Stimulated activated CD8-positive, alpha-beta memory T cell treated with anti-CD3 and anti-CD28 coated beads, Interleukin-15, amount 100 ng/mL, for 48 hours (primary cell): ENCODE data around the gene TBKBP1.
A peak's percentile ranks its signal among the peaks of the same experiment; 100 is the strongest.
"Not testable (repeated sequence)": the region's sequence is repeated elsewhere in the genome, so short reads cannot be mapped to it uniquely, and the experiment has no call there.

Source experiments
- DNase-seq, 2 donors: peaks; one replicate each; pipeline ENCODE4 v3.0.0-alpha.2; 2020; ENCODE audit warnings: low read depth in 2 of 2

Gene TBKBP1

GRCh38 chr17:47731396-47731795 lies 37.4 kb downstream of the TBKBP1 start:
- no peak for DNase-seq

- DNase-seq, result no peak
Observed at GRCh38 chr17:47732399-47733046, 38.6 kb downstream of the TBKBP1 start.

GRCh38 chr17:47733047-47733673 lies 39.2 kb downstream of the TBKBP1 start, which contains the start of gene TBX21:
TSS of gene TBX21 (plus strand) at chr17:47733236. CDS start at chr17:47733455, 219 bp downstream.
- DNase-seq, result peak; percentile 89 to 91

DNA sequence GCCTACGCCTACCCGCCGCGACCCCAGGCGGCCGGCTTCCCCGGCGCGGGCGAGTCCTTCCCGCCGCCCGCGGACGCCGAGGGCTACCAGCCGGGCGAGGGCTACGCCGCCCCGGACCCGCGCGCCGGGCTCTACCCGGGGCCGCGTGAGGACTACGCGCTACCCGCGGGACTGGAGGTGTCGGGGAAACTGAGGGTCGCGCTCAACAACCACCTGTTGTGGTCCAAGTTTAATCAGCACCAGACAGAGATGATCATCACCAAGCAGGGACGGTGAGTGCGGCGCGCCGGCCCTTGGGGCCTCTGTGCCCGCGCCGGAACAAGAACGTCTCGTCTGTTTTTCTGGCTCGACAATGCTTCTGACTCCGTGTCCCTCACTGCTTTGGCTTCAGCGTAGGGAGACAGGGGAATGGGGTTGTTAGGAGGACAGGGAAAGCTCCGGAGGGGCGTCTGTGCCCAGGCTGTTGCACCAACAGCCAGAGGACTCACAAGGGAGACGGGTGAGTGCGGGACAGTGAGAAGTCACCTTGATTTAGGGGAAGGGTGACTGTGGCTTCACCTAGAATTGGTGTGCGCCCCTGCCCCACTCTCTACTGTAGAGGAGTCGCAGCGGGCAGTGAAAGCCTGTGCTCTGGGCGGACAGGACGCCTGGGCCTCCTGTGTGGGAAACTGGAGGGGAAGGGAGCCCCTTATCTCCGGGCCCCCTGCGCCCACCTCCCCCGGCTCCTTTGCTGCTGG lies 39.9 kb downstream of the TBKBP1 start:
- DNase-seq, result no peak

- no peak for DNase-seq
Observed at GRCh38 chr17:47735139-47735464, 41.1 kb downstream of the TBKBP1 start.

DNA sequence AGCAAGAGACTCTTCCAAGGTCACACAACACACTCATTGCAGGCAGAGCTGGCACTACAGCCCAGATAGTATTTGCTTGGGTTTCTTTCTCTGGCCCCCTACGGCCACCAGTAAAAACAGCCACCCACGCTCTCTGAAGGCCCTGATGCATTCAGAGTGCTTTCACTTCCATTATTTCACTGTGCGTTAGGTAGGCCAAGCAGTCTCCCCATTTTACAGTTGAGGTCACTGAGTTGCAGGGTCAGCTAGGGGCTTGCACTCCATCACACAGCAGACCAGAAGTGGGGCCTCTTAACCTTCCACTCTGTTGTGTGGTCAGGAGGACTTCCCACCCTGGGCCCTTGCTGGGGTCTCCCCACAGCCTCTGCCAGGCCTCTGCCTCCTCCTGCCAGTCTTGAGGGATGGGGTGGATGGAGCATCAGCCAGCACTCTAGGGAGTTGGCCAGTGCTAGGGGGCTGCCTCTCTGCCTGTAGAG lies 41.6 kb downstream of the TBKBP1 start:
- no peak for DNase-seq

DNA sequence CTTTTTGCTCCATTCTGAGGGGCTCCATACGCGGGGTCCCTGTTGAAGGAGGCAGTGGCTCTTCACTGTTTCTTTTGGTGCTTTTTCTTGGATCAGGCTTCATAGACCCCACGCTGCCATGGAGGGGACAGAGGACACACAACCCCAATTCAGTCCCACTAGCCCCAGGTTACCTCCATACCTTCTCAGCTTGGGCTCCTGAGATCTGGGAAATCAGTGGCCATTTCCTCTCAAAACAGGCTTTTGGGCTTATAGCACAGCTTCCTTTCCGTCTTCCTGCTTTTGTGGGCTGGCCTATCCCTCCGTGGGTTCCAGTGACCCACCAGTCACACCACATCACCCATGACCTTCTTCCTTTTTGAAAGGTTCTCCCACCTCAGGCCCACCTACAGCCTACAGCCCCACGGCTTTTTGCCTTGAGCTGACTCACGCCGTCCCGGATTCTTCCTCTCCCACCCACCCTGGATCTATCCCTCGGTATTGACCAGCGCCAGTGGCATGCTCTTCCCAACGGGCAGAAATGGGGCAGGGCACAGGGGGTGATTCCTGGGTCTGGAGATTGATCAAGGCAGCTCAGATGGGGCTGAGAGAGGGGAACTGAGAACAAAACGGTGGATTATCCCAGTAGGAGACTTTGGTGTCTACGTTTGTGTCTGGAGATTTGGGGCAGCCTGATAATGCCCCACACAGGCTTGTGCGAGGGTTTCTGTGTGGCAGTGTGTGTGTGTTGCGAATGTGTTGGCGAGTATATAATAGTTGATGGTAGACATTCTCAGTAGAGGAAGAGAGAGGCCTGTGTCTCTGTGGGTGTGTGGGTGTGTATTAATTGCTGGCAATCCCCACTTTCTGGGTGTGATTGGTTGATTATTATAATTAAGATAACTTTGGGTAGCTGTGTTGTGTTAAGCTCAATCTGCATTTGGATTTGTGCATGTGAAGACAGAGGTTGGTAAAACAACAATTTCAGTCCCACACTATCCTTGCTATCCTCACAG lies 42.8 kb downstream of the TBKBP1 start:
- DNase-seq, result no peak

GRCh38 chr17:47738178-47738577 lies 44.2 kb downstream of the TBKBP1 start:
- no peak for DNase-seq

- no peak for DNase-seq
Observed at GRCh38 chr17:47739150-47739549, 45.2 kb downstream of the TBKBP1 start.

DNA sequence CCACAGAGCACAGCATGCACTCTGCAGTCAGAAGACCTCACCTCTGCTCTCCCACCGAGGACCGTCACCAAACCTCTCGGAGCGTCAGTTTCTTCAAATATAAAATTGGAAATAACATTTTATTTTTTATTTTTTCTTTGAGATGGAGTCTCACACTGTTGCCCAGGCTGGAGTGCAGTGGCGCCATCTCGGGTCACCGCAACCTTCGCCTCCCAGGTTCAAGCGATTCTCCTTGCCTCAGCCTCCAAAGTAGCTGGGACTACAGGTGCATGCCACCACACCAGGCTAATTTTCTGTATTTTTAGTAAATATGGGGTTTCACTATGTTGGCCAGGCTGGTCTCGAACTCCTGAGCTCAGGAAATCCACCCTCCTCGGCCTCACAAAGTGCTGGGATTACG lies 46.0 kb downstream of the TBKBP1 start:
- not testable (repeated sequence) for DNase-seq

GRCh38 chr17:47741109-47741792 lies 47.3 kb downstream of the TBKBP1 start:
- no peak for DNase-seq

DNA sequence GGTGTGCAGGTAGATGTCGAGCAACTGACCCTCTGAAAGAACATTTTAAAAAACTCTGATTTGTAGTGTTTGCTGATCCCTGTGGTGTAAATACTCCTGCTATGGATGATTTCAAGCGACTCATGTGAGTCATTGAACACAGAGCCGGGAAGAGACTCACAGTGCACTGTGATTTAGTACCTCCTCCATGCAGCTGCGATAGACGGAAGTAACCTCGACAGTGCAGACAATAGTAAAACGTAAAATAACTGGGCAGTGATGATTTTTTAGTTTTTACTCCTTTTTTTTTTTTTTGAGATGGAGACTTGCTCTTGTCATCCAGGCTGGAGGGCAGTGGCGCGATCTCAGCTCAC lies 47.8 kb downstream of the TBKBP1 start:
- no peak for DNase-seq

- DNase-seq, result no peak
Observed at GRCh38 chr17:47742319-47743181, 48.6 kb downstream of the TBKBP1 start.

DNA sequence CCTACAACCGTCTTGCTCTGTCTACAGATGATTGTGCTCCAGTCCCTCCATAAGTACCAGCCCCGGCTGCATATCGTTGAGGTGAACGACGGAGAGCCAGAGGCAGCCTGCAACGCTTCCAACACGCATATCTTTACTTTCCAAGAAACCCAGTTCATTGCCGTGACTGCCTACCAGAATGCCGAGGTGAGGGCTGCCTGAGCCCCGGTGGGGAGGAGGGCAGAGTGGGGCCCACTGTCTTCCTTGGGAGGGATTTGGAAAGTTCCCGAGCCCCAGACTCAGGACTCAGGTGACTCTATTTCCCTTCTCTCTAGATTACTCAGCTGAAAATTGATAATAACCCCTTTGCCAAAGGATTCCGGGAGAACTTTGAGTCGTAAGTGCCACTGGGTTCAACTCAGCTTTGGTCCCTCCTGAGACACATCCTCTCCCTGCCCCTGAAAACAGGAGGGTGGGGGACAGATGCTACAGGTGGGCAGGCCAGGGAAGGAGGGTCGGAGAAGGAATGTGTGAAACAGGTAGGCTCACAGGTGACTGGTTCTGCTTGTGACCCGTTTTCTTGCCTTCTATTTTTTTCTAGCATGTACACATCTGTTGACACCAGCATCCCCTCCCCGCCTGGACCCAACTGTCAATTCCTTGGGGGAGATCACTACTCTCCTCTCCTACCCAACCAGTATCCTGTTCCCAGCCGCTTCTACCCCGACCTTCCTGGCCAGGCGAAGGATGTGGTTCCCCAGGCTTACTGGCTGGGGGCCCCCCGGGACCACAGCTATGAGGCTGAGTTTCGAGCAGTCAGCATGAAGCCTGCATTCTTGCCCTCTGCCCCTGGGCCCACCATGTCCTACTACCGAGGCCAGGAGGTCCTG lies 50.4 kb downstream of the TBKBP1 start:
- DNase-seq, result no peak

DNA sequence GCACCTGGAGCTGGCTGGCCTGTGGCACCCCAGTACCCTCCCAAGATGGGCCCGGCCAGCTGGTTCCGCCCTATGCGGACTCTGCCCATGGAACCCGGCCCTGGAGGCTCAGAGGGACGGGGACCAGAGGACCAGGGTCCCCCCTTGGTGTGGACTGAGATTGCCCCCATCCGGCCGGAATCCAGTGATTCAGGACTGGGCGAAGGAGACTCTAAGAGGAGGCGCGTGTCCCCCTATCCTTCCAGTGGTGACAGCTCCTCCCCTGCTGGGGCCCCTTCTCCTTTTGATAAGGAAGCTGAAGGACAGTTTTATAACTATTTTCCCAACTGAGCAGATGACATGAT lies 51.0 kb downstream of the TBKBP1 start:
- no peak for DNase-seq

GRCh38 chr17:47751471-47751870 lies 57.5 kb downstream of the TBKBP1 start:
- no peak for DNase-seq

DNA sequence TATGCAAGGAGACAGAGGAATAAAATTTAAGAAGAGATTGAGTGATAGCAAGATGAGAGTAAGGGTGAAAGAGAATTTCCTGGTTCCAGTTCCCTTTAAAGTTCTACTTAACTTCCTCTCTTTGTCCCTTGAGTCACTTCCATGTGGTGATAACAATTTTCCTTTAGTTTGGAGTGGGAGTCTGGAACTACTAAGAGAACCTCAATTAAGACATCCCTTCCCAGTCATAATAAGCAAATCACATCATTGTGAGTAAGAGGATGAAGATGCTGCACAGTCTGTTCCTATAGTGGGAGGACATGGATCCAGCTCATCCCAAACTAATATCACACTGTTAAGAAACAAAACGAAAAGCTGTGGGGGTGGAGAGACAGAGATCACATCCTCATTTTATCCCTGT lies 63.4 kb downstream of the TBKBP1 start:
- DNase-seq, result no peak

DNA sequence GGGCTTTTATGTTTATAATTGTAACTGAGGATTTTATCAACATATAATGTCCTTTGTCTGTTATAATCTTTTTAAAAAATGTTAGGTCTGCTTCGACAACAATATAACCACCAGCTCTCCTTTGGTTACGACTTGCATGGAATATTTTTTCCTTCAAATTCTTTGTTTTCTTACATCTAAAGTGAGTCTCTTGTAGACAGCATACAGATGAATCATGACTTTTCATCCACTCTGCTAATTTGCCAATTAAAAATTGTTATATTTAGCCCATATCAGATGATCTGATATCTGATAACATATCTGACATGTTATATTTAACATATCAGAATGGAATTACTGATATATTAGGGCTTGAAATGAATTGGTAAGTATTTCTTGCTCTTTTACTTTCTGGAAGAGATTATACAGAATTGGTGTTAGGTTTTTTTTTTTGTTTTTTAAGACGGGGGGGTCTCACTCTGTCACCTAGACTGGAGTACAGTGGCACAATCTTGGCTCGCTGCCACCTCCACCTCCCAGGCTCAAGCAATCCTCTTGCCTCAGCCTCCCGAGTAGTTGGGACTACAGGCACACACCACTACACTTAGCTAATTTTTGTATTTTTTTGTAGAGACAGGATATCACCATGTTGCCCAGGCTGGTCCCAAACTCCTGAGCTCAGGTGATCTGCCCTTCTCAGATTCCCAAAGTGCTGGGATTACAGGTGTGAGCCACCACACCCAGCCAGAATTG lies 66.6 kb downstream of the TBKBP1 start:
- DNase-seq, result no peak
